Activated CD8-positive, alpha-beta memory T cell treated with anti-CD3 and anti-CD28 coated beads, Interleukin-2, amount 50 U/mL, for 4 hours (primary cell): Measurements from ENCODE around the gene CENPM.
A peak's percentile ranks its signal among the peaks of the same experiment; 100 is the strongest.

Source experiments
- DNase-seq: peaks from one replicate; pipeline ENCODE4 v3.0.0-alpha.2; 2020

Gene CENPM

GRCh38 chr22:41929418-41929810 lies 17.5 kb downstream of the CENPM start:
- DNase-seq: no peak

DNA sequence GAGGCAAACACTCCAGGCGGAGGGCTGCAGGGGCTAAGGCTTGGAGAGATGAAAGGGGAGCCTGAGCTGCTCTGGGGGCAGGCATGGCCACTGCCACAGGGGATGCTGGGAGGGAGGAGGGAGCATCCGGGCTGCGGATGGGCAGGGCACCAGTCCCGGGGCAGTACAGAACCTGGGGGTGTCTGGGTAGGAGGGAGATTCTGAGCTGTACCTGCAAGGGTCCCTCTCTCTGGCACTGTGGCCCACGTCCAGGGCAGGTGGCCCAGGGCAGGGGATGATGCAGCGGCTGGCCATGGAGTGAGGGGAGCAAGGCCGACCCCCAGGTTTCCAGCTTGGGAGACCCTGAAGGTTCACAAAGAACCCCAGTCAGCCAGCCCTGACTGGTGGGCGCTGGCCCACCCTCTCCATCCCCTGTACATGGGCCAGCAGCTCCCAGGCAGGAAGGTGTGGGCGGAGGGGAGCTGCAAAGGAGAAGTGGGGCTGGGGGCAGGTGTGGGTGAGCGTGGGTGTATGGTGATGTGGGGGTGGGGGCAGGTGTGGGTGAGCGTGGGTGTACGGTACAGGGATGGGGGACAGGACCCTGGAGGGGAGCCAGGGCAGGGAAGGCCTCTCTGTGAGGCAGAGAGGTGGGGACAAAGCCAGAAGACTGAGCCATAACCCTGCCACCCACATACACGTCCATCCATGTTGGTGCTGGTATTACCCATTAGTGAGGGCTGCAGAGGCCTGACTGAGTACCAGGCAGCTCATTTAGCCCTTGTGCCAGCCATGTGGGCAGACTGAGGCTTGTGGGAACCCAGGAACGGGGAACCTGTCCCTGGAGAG lies 18.1 kb downstream of the CENPM start:
- no peak for DNase-seq

DNA sequence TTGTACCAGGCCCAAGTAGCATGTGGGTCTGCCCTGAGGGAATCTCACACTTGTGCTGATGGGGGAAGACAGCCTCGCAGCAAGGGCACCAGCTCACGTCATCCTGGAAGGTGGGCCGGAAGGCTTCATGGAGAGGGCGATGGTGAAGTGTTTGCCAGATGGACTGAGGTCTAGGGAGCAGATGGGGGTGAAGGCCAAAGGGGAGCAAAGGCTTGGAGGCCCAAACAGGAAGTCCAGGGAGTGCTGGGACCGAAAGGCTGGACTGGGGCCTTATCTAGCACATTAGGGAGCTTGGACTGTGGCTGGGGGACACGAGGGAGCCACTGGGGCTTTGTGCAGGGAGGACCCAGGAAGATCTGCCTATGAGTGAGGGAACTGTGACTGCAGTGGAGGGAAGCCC lies 19.1 kb downstream of the CENPM start:
- no peak for DNase-seq

GRCh38 chr22:41925783-41926460 lies 21.0 kb downstream of the CENPM start:
- DNase-seq: peak; percentile 83

- no peak for DNase-seq
Observed at GRCh38 chr22:41923595-41924276, 23.2 kb downstream of the CENPM start.

DNA sequence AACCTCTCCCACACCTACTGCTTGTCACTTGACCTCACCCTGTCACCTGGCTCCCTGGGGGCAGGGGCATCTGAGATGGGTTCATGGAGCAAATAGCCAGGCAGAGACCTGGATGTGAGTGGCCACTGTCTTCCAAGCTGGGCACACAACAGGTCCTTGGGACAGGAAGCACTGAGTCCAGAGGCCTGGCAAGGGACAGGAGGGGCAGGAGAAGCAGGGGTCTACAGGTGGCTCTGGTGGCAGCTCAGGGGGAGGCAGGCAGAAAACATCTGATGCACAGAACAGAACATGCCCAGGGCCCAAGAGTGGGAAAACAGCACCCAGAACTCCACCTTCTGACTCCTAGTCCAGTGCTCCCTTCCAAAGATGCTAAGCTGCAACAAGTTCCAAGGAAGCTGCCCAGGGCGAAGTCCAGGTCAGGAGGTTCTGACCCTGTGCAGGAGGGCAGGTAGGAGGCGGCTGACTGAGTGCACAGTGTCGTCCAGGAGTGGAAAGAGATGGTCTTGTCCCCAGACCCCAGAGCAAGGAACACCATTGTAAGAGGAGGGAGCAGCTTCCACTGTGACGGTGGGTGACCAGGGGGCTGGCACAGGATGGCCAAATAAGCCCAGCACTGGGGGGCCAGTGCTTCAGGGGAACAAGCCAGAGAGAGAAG lies 23.9 kb downstream of the CENPM start:
- no peak for DNase-seq

- DNase-seq: no peak
Observed at GRCh38 chr22:41922328-41922727, 24.6 kb downstream of the CENPM start.

DNA sequence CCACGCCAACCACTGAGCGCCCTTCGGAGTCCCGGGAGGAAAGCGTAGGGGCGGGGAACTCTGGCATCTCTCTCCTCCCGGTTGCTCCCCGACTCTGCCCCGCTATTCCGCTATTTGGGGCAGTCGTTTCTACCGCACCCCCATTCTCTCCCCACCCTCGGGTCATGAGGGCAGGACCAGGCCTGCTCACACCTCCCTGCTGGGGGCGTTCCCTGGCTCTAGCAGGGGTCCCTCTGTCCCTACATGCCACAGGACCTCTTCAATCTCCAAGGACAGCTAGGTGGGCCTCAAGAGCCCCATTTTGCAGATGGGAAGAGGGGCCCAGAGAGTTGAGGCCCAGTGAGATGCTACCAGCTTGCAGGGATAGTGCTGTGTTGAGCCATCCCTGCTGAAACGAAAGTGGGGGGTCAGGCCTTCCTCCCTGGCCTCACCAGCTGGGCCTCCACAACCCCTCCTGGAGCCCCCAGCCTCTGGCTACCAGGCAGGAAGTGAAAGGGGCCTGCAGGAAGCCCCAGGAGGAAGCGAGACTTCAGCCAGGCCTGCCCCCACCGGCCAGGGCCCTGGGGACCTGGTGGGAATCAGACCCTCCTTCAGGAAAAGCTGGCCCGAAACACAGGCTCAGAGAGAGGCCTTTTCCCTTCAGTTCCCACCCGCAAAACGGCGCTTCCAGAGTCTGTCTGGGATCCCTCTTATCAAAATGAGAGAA lies 26.5 kb downstream of the CENPM start:
- DNase-seq: no peak

DNA sequence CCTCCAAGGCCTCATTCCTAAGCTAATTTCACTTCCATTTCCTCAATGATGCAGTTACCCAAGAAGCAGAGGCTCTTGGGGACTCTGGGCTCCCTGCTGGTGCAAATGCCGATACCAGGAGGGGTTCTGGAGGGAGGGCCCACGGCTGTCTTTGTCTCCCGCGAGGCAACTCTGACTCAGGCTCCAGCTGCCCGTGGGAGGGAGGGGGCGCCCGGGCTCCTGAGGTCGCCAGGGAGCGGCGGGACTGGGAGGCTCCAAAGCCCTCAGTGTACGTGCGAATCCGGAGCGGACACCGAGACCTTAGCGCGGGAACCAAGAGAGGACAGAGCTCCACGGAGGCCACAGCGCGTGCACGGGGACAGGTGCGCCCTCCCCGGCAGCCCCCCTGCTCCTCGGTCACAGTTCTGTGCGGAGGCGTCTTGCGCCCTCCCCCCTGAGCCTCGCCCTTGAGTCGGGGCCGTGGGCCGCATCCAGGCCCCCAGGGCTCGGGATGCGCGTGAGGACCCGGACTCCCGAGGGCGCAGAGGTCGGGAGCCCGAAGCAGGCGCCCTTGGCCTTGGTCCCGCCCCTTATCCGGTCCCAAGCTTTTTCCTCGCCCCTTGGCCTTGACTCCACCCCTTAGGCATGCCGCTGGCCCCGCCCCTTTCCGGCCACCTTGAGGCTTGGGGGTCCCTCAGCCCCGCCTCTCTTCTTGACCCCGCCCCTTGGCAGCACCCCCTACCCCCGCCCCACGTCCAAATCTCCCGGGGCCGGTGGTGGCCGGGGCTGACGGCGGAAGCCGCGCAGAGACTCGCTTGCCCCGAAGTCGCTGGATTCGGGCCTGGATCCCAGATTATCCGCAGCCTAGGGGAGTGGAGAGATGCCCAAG lies 27.4 kb downstream of the CENPM start:
- peak; percentile 64 for DNase-seq

DNA sequence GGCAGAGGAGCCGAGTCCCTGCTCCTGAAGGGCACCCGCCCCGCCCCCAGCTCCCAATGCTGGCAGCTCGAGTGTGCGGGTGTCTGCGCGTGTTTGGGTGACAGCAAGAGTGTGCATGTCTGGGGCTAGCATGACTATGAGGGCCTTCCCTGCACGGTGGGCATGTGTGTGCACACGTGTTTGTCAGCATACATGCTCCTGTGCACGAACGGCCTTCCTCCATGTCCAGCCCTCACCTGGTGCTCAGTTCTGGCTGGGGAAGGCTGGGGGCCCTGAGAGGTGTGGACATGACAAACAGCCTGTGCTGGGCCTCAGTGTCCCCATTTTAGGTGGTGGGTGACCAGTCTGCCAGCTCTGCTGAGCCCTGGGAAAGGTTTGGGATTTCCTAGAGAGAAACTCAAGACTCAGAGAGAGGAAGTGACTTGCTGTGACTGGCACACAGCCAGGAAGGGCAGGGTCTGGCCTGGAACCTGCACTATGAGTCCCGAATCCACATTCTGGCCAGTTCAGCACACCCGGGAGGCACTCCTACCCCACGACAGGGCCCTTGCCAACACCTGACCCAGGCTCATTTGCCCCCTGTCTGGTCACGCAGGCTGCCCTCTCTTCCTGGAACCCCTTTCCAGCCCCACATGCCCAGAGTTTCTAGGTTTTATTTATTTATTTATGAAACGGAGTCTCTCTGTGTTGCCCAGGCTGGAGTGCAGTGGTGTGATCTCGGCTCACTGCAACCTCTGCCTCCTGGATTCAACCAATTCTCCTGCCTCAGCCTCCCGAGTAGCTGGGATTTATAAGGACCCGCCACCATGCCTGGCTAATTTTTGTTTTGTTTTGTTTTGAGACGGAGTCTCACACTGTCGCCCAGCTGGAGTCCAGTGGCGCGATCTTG lies 28.8 kb downstream of the CENPM start:
- no peak for DNase-seq

DNA sequence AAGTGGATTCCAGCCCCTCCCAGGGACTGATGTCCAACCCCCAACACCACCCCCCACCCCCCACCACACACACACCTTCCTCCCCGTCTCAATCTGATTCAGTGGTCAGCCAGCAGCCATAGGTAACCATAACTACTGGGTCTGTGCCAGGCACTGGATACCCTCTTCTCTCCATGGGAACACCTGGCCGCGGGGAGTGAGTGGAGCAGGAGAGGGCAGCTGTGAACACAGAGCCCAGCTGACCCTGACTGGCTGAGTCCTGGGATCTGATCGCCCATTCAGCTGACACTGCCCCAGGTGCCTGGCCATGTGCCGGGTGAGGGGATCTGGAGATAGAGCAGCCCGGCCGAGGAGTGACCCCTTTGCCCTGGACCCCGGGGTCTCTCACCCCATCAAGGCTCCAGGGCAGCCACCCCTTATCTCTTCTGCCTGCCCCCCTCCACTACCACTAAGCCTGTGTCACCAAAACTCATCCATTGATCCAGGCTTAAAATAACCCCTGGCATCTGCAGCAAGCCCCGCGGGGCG lies 29.5 kb downstream of the CENPM start:
- no peak for DNase-seq

DNA sequence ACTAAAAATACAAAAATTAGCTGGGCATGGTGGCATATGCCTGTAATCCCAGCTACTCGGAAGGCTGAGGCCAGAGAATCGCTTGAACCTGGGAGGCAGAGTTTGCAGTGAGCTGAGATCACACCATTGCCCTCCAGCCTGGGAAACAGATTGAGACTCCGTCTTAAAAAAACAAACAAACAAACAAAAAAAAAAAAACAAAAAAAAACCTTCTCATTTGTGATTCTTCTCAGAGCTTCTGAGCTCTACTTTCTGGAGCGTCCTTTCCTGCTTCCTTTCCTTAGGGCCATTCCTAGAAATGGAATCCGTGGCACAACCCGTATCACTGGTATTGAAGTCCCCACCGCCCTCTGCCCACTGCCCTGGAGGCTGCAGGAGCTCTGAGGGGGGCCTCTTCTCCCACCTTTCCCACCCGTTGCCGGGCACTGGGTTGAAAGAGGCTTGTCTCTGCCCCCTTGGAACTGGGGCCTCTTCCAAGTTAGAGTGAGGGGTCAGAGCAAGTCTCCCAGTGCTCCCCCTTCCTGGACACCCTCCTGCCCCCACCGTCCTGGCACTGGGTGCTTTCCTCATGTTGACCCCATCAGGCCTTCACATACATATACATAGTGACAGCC lies 30.1 kb downstream of the CENPM start:
- no peak for DNase-seq

GRCh38 chr22:41915786-41916493 lies 31.0 kb downstream of the CENPM start:
- DNase-seq: no peak

DNA sequence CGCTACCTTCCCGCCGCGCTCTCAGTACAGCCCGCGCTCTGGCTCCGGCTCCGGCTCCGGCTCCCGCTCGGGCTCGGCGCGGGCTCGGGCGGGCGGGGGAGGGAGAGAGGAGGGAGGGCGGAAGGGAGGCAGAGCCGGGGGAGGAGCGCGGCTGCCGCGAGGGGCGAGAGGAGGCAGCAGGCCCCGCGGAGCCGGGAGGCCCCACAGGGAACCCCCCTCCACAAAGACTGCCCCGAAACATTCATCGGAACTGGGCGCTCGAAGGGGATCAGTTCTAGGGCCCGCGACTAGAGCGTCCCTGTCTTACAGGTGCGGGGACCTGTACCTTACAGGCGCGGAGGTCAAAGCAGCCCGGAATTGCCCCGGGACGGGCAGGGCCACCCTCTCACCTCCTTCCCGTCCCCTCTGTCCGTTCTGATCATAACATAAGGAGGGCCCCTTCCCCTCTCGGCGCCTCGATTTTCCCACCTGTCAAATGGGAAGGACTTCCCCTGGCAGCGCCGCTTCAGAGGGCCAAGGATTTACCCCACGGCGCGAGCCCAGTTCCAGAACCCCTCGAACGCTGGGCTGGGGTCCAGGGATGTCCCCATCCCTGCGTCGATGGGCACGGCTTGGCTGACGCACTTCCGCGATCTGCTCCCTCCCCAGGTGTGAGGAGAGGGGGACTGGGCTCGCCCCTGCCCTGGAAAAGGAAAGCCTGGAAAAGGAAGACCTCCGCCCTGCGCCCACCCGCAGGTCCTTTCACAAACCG lies 31.7 kb downstream of the CENPM start, which contains the start of gene SHISA8:
Gene SHISA8, minus strand, starts transcription at position 40 of the 751 bp plus-strand sequence. CDS start 407 bp downstream, outside the sequence.
- peak; percentile 69 for DNase-seq

GRCh38 chr22:41914611-41915034 lies 32.3 kb downstream of the CENPM start:
- no peak for DNase-seq

GRCh38 chr22:41913842-41914534 lies 33.0 kb downstream of the CENPM start:
- DNase-seq: no peak

- no peak for DNase-seq
Observed at GRCh38 chr22:41913040-41913719, 33.8 kb downstream of the CENPM start.
